B cell (primary cell): ENCODE measurements around the gene FAM131C. TPM values are rescaled to one million over a fixed set of nuclear protein-coding genes. Genes with fewer than 3 reads are reported as not detected.

Experiments
- ATAC-seq: fragments of 200-7000 bp; cut with Tn5 transposase; one replicate; pipeline ENCODE4 v1.10.0; 2021; ENCODE audit warnings: low read depth, mild to moderate bottlenecking, moderate number of reproducible peaks, moderate library complexity
- CTCF ChIA-PET: fragments of 350-600 bp; sonication (Branson Sonifier 250); formaldehyde crosslinking; loops from one replicate; lab custom pipeline; 2021; ENCODE audit warnings: antibody characterized with exemption, inconsistent platforms; lab: Charles Lee
- POLR2A ChIA-PET: fragments of 350-600 bp; sonication (Branson Sonifier 250); formaldehyde crosslinking; loops from one replicate; lab custom pipeline; 2021; ENCODE audit warnings: antibody characterized with exemption; lab: Charles Lee
- DNase-seq: peaks from one replicate; pipeline ENCODE4 v3.0.0; 2013
- H2AFZ ChIP-seq: 2 replicates; pipeline ENCODE4 v1.6.1; 2012; ENCODE audit warnings: mild to moderate bottlenecking, low read depth, low read length; ENCODE audit not compliant: insufficient read depth, poor library complexity, severe bottlenecking
- H3K27ac ChIP-seq, 2 donors: 1 replicate in 1 of 2; 2 replicates in 1 of 2; pipeline ENCODE4 v1.5.1; 2012 to 2013; ENCODE audit warnings: low read length in 2 of 2, mild to moderate bottlenecking in 2 of 2, moderate library complexity in 1 of 2
- H3K27me3 ChIP-seq, 4 experiments: fragments of 200-600 bp in 1 of 4; sonication (generic) in 1 of 4; replicated peaks in 1 of 4; 1 replicate in 2 of 4; 2 replicates in 2 of 4; pipeline versions ENCODE4 v1.6.1 to v1.7.0; 2013 to 2016; ENCODE audit warnings: low read length in 3 of 4, mild to moderate bottlenecking in 2 of 4, mixed read lengths in 1 of 4, moderate library complexity in 1 of 4; ENCODE audit not compliant: insufficient read depth in 4 of 4, control insufficient read depth in 3 of 4; ENCODE audit errors: control extremely low read depth in 1 of 4
- H3K36me3 ChIP-seq, 2 experiments: replicated peaks in 1 of 2; 1 replicate in 1 of 2; 2 replicates in 1 of 2; pipeline versions ENCODE4 v1.6.1 to v1.7.1; 2013; ENCODE audit warnings: low read length in 1 of 2; ENCODE audit not compliant: insufficient read depth in 2 of 2, control insufficient read depth in 1 of 2; ENCODE audit errors: control extremely low read depth in 1 of 2, extremely low read depth in 1 of 2
- H3K4me1 ChIP-seq, 2 donors: fragments of 200-600 bp in 1 of 2; sonication (generic) in 1 of 2; 1 replicate in 1 of 2; 2 replicates in 1 of 2; pipeline versions ENCODE4 v1.5.1 to v1.6.1; 2013 to 2017; ENCODE audit warnings: low read length in 2 of 2; ENCODE audit not compliant: control insufficient read depth in 2 of 2, insufficient read depth in 2 of 2
- H3K4me2 ChIP-seq: replicated peaks from 2 replicates; pipeline ENCODE3; 2012; ENCODE audit warnings: mild to moderate bottlenecking, low read depth, low read length; ENCODE audit not compliant: poor library complexity, severe bottlenecking
- H3K4me3 ChIP-seq, 5 experiments: fragments of 200-600 bp in 1 of 5; sonication (generic) in 1 of 5; 1 replicate in 3 of 5; 2 replicates in 2 of 5; pipeline versions ENCODE4 v1.5.1 to v1.7.0; 2011 to 2016; ENCODE audit warnings: low read length in 4 of 5, mild to moderate bottlenecking in 4 of 5, low read depth in 2 of 5, control low read depth in 1 of 5, moderate library complexity in 1 of 5; ENCODE audit not compliant: insufficient read depth in 1 of 5; ENCODE audit errors: control extremely low read depth in 1 of 5, extremely low read depth in 1 of 5
- H3K79me2 ChIP-seq: fragments of 200-600 bp; sonication (generic); one replicate; pipeline ENCODE4 v1.6.0; 2016; ENCODE audit warnings: low read length; ENCODE audit not compliant: control insufficient read depth, insufficient read depth
- H3K9ac ChIP-seq: fragments of 200-600 bp; sonication (generic); 2 replicates; pipeline ENCODE4 v1.6.1; 2017; ENCODE audit warnings: mild to moderate bottlenecking, low read length, moderate library complexity
- H3K9me3 ChIP-seq, 3 donors: one replicate each; pipeline versions ENCODE4 v1.6.1 to v1.7.1; 2013; ENCODE audit warnings: low read length in 2 of 3; ENCODE audit not compliant: control insufficient read depth in 2 of 3, insufficient read depth in 1 of 3; ENCODE audit errors: control extremely low read depth in 1 of 3
- H4K20me1 ChIP-seq: 2 replicates; pipeline ENCODE4 v1.6.0; 2012; ENCODE audit warnings: mild to moderate bottlenecking, low read length; ENCODE audit not compliant: insufficient read depth, control insufficient read depth, poor library complexity, severe bottlenecking
- H3K27ac Mint-ChIP-seq: one replicate; pipeline ENCODE4 v1.8.0; 2021; ENCODE audit warnings: mixed read lengths
- H3K27me3 Mint-ChIP-seq: one replicate; pipeline ENCODE4 v1.8.0; 2021; ENCODE audit warnings: mixed read lengths
- H3K4me1 Mint-ChIP-seq: one replicate; pipeline ENCODE4 v1.8.0; 2021; ENCODE audit warnings: mixed read lengths
- H3K4me3 Mint-ChIP-seq: one replicate; pipeline ENCODE4 v1.8.0; 2021; ENCODE audit warnings: mixed read lengths
- H3K9me3 Mint-ChIP-seq: one replicate; pipeline ENCODE4 v1.8.0; 2022; ENCODE audit warnings: mixed read lengths; ENCODE audit not compliant: insufficient read depth
- EZH2 ChIP-seq: IDR thresholded peaks from 2 replicates; pipeline ENCODE4 v1.6.1; 2012; ENCODE audit warnings: borderline replicate concordance, low read depth, mild to moderate bottlenecking, moderate library complexity, low read length; ENCODE audit not compliant: insufficient read depth, poor library complexity, severe bottlenecking
- WGBS: methylation state at CpG from one replicate; pipeline ENCODE4 v1.1.5; 2013; ENCODE audit warnings: missing lambda C conversion rate; ENCODE audit not compliant: insufficient coverage; 5-methylcytosine and 5-hydroxymethylcytosine counted together
- intact Hi-C: fragments of 100-400 bp; cut with micrococcal nuclease; formaldehyde crosslinking; loops from one replicate; pipeline ENCODE4 v1.10.0; 2022
- polyA plus RNA-seq: library from polyadenylated mRNA; depleted of rRNA; stranded (reverse); fragments of >200 nt; gene quantifications from 2 replicates; pipeline ENCODE4 v1.2.3, GENCODE V29; 2012
- total RNA-seq, 2 donors: library from RNA; stranded (reverse); fragments of 120-200 nt in 1 of 2; gene quantifications; 1 replicate in 1 of 2; 2 replicates in 1 of 2; pipeline versions ENCODE4 v1.2.3 to v1.2.4, GENCODE V29; 2013 to 2022
- TF ChIP-seq, protein P1 (sequence below): fragments of 200-600 bp; IDR thresholded peaks from one replicate; pipeline ENCODE4 v1.8.0; 2022; ENCODE audit warnings: antibody characterized with exemption, mild to moderate bottlenecking

The FAM131C gene
- total and polyA plus RNA-seq, 2 donors (not counting 1 experiment from before 2014, with no cell fraction given), result 0.37 TPM; not detected in 1

DNA sequence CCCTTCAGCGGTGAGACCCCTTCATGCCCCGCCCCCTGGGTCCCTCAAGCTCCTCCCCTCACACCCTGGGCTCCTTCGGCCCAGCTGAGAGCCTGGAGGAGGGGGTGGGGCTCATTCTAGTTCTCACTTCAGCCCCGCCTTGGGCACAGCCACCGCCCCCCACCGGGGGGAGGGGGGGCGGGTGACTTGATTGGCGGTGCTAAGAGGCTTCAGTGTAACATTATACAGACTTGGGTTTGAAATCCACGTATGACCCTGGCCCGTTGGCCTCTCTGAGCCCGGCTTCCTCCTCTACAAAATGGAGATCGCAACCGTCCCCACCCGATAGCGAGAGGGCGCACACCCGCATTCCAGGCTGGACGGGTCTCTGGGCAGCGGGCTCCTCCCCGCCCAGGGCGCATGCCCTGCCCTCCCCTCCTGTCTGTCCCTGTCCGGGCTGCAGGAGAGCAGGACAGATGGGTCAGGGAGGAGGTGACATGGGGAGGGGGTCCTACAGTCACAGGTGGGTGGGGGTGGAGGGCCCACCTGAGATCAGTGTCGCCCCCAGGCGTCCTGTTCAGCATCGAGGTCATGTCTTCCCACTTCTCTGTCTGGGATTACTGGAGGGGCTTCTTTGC, 24.8 kb downstream of the FAM131C start:
- Histone ChIP-seq H3K4me2 (peak overlapping the region; percentile 79), H3K9ac (peak overlapping the region; percentile 52), H3K27me3 (peaks cover 0 to 12% (median 0%) of the 10 kb centered on the region in 4 experiments), H2AFZ (peak overlapping the region; percentile 72), H3K79me2 (no peaks in the 10 kb centered on the region), H3K27ac (no peak overlapping the region), H3K4me1 (peaks cover 7 to 8% of the 10 kb centered on the region in 2 donors), H4K20me1 (no peaks in the 10 kb centered on the region), H3K9me3 (no peaks in the 10 kb centered on the region), H3K36me3 (no peaks in the 10 kb centered on the region), H3K4me3 (peak overlapping the region in 4 of 5 experiments; percentile 13 to 56 (median 40))
- Mint-ChIP-seq H3K27me3 (peaks cover 10% of the 10 kb centered on the region), H3K4me1 (peaks cover 7% of the 10 kb centered on the region), H3K27ac (no peak overlapping the region), H3K9me3 (no peaks in the 10 kb centered on the region), H3K4me3 (peak overlapping the region; percentile 57)
- CTCF ChIA-PET, result no interaction called here
- WGBS, result 4% methylated on average over 12 of the region's 25 CpGs
- ATAC-seq, result peak; percentile 84
- intact Hi-C loops, result no loop called here
- TF ChIP-seq, protein P1, sequence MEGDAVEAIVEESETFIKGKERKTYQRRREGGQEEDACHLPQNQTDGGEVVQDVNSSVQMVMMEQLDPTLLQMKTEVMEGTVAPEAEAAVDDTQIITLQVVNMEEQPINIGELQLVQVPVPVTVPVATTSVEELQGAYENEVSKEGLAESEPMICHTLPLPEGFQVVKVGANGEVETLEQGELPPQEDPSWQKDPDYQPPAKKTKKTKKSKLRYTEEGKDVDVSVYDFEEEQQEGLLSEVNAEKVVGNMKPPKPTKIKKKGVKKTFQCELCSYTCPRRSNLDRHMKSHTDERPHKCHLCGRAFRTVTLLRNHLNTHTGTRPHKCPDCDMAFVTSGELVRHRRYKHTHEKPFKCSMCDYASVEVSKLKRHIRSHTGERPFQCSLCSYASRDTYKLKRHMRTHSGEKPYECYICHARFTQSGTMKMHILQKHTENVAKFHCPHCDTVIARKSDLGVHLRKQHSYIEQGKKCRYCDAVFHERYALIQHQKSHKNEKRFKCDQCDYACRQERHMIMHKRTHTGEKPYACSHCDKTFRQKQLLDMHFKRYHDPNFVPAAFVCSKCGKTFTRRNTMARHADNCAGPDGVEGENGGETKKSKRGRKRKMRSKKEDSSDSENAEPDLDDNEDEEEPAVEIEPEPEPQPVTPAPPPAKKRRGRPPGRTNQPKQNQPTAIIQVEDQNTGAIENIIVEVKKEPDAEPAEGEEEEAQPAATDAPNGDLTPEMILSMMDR, result no peak
- TF ChIP-seq EZH2, result no peak
- POLR2A ChIA-PET, result no interaction called here
- peak; percentile 62 for DNase-seq

DNA sequence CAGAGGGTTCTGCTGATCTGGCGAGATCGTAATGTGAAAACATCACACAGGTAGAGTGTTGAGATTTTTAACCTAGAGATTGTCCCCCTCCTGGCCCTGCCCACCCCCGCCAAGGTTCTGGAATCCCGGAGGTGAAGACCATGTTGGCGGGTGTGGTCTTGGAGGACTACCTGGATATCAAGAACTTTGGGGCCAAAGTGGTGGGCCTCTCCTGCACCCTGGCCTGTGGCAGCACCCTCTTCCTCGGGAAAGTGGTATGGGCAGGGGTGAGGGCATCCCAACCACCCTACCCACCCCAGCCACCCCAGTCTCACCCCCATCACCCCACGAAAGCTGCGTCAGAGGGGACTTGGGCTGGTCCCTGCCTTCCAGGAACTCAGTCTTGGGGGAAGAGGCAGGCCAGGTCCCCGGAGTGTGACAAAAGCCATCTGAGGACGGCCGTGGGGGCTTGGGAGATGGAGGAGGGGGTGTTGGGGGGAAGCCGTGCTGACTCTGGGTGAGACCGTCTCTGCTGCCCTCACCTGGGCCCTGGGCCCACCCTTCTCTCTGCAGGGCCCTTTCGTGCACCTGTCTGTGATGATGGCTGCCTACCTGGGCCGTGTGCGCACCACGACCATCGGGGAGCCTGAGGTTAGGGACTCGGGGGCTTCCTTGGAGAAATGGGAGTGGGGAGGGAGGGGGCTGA, 25.5 kb downstream of the FAM131C start:
- H3K4me2 ChIP-seq, result peak overlapping the region; percentile 79
- Mint-ChIP-seq H3K9me3 (no peaks in the 10 kb centered on the region), H3K4me1 (peaks cover 7% of the 10 kb centered on the region), H3K4me3 (peak overlapping the region; percentile 33), H3K27me3 (peaks cover 10% of the 10 kb centered on the region), H3K27ac (no peak overlapping the region)
- CTCF ChIA-PET, result no interaction called here
- POLR2A ChIA-PET, result interaction anchor here (1.0 kb wide), 1 partner anchor 204 kb away, joined by 5 read pairs; no protein-coding TSS in a partner anchor
- no peaks in the 10 kb centered on the region for H4K20me1 ChIP-seq
- no peak overlapping the region for H3K27ac ChIP-seq
- peaks cover 7 to 8% of the 10 kb centered on the region in 2 donors for H3K4me1 ChIP-seq
- DNase-seq (no peak), ATAC-seq (no peak)
- no peak for TF ChIP-seq EZH2
- TF ChIP-seq, protein P1, result no peak
- H3K9ac ChIP-seq, result peak overlapping the region; percentile 52
- 92% methylated on average over 7 of the region's 19 CpGs for WGBS
- no peaks in the 10 kb centered on the region for H3K36me3 ChIP-seq
- peaks cover 0 to 12% (median 0%) of the 10 kb centered on the region in 4 experiments for H3K27me3 ChIP-seq
- no peaks in the 10 kb centered on the region for H3K79me2 ChIP-seq
- no peaks in the 10 kb centered on the region for H3K9me3 ChIP-seq
- intact Hi-C loops, result no loop called here
- no peak overlapping the region for H3K4me3 ChIP-seq
- H2AFZ ChIP-seq, result no peak overlapping the region
